ENCODE data around the gene TEAD1. TPM values are rescaled to one million over a fixed set of nuclear protein-coding genes. Genes with fewer than 3 reads are reported as not detected.

Gene TEAD1
- total RNA-seq, 4 donors from 2014 or later, result 71.5 to 109 (median 88.5) TPM

DNA sequence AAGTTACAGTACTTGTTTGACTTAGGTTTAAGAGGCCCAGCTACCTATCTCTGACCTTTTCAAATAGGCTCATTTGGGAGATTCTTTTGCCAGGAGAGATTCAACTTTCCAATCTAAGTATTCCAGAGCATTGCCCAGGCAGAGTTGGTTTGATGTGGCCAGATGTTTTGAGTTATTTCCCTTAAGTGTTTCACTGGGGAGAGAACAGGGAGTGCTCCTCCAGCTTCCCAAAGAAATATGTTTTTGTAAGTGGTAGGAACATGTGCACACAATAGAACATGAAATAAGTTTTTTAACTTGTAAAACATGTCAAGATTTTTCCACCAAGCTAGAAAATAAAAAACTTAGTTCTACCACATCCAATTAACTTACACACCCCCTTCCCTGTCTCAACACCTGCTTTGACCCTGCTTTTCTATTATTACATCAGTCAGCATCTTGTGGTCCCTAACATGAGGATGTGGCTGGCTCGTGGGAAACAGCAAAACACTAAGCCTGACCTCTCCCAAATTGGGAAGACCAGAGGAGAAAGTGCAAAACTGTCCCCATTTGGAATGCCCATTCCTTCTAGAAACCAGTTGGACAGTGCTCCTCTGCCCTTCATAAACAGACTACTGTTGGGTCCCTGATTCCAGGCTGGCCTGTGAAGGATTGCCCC, 264.5 kb downstream of the TEAD1 start:
- H3K9me3 ChIP-seq, result no peaks in the 10 kb centered on the region
- intact Hi-C loops (cut with DNase I), result no loop called here
- H3K27me3 ChIP-seq, result no peaks in the 10 kb centered on the region
- H3K27ac ChIP-seq, result no peak overlapping the region
- no peak overlapping the region for H3K4me3 ChIP-seq (replicated peaks in 1 of 3)
- DNase-seq, result no peak
- peaks cover 0 to 8% of the 10 kb centered on the region in 2 donors for H3K36me3 ChIP-seq
- TF ChIP-seq POLR2A (IDR thresholded peaks at IDR 0.05), result no peak
- TF ChIP-seq, protein P1, sequence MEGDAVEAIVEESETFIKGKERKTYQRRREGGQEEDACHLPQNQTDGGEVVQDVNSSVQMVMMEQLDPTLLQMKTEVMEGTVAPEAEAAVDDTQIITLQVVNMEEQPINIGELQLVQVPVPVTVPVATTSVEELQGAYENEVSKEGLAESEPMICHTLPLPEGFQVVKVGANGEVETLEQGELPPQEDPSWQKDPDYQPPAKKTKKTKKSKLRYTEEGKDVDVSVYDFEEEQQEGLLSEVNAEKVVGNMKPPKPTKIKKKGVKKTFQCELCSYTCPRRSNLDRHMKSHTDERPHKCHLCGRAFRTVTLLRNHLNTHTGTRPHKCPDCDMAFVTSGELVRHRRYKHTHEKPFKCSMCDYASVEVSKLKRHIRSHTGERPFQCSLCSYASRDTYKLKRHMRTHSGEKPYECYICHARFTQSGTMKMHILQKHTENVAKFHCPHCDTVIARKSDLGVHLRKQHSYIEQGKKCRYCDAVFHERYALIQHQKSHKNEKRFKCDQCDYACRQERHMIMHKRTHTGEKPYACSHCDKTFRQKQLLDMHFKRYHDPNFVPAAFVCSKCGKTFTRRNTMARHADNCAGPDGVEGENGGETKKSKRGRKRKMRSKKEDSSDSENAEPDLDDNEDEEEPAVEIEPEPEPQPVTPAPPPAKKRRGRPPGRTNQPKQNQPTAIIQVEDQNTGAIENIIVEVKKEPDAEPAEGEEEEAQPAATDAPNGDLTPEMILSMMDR (IDR thresholded peaks at IDR 0.05), result no peak
- peaks cover 10 to 14% of the 10 kb centered on the region in 2 donors for H3K4me1 ChIP-seq
- 85 to 94% methylated on average over 1 of the region's 1 CpG for WGBS, 2 donors

DNA sequence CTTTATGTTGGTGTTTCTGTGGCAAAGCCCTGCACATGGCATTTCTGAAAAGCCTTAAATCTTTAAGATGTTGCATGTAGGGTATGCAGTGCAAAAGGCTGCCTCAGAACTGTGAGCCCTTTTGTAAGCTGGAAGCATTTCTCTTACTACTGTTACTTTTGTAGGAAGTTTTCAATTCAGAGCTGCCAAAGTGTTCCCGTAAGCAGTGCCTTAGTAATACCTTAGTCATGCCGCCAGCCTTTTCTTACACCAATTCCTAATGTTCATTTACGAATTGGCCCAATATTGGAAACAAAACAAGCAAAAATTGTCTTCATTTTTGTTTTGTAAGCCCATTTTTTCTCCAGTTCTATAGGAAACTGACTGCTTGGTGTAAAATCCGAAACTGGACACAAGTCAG, 267.4 kb downstream of the TEAD1 start:
- Histone ChIP-seq H3K9me3 (no peaks in the 10 kb centered on the region), H3K4me3 (replicated peaks in 1 of 3) (no peak overlapping the region), H3K4me1 (no peaks in the 10 kb centered on the region), H3K36me3 (peaks cover 0 to 8% of the 10 kb centered on the region in 2 donors), H3K27me3 (no peaks in the 10 kb centered on the region), H3K27ac (no peak overlapping the region)
- no peak for DNase-seq
- no peak for TF ChIP-seq POLR2A (IDR thresholded peaks at IDR 0.05)
- TF ChIP-seq, protein P1 (IDR thresholded peaks at IDR 0.05), result no peak
- 94 to 98% methylated on average over 4 of the region's 4 CpGs for WGBS, 2 donors
- intact Hi-C loops (cut with DNase I), result no loop called here

DNA sequence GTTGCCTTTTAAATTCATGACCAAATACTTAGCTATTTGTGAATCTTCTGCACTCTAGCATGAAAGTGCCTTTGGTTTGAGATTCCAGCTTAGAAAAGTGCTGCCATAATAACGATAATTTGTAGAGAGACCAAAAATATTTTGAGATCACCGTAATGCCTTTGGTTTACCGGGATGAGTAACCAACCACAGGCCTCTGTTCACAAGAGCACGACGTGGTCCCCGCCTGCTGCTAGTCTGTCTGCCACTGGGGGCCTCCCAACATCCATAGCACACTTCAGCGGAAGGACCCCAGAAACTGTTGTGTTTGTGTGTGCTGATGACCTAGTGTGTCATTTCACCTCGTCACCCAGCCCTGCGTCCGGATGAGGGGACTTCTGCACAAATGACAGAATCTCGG, 267.9 kb downstream of the TEAD1 start:
- Histone ChIP-seq H3K27ac (no peak overlapping the region), H3K4me3 (replicated peaks in 1 of 3) (no peak overlapping the region), H3K9me3 (no peaks in the 10 kb centered on the region), H3K4me1 (no peaks in the 10 kb centered on the region), H3K27me3 (no peaks in the 10 kb centered on the region), H3K36me3 (peaks cover 0 to 7% of the 10 kb centered on the region in 2 donors)
- 95 to 96% methylated on average over 11 of the region's 11 CpGs for WGBS, 2 donors
- intact Hi-C loops (cut with DNase I), result no loop called here
- DNase-seq, result no peak
- no peak for TF ChIP-seq POLR2A (IDR thresholded peaks at IDR 0.05)
- TF ChIP-seq, protein P1 (IDR thresholded peaks at IDR 0.05), result no peak

DNA sequence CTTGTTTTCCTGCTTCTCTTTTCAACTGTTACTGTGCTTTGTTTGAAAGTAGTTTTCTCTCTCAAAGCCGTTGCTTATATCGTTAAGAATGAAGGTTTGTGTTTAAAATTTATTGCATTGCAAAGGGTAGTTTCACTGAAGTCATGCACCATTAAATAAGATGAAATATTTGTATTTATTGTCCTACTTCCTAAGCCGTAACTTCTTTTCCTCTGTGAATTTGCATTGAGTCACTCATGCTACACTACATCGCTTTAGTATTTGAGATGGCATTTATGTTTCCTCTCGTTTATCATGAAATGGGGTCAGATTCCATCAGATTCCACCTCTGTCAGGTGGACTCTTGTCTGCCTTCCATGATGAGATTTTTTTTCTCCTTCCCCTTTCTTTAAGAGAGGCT, 269.1 kb downstream of the TEAD1 start:
- WGBS, 2 donors, result 92 to 95% methylated on average over 5 of the region's 5 CpGs
- H3K4me3 ChIP-seq (replicated peaks in 1 of 3), result no peak overlapping the region
- no peaks in the 10 kb centered on the region for H3K4me1 ChIP-seq
- no peak for DNase-seq
- TF ChIP-seq, protein P1 (IDR thresholded peaks at IDR 0.05), result no peak
- no peak for TF ChIP-seq POLR2A (IDR thresholded peaks at IDR 0.05)
- H3K9me3 ChIP-seq, result no peaks in the 10 kb centered on the region
- intact Hi-C loops (cut with DNase I), result no loop called here
- no peaks in the 10 kb centered on the region for H3K27me3 ChIP-seq
- H3K36me3 ChIP-seq, result peaks cover 0 to 5% of the 10 kb centered on the region in 2 donors
- no peak overlapping the region for H3K27ac ChIP-seq

DNA sequence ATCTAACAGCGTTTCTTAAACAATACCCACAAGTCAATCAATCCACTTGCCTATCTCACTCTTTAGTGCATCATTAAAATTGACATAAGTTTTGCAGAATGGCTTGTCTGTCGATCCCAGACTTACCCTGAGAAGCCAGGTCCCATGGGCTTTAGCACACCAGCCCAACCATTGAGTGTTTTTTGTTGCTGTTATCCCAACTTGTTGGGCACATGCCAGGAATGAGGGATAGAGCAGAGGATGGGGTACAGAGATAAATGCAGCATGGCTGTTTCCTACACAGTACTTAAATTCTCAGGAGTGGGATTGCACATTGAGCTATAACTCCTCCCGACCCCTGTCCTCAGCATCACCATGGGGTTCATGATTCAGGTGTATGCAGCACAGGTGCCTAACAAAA, 270.7 kb downstream of the TEAD1 start:
- intact Hi-C loops (cut with DNase I), result no loop called here
- no peak for DNase-seq
- H3K27ac ChIP-seq, result no peak overlapping the region
- no peaks in the 10 kb centered on the region for H3K9me3 ChIP-seq
- no peaks in the 10 kb centered on the region for H3K27me3 ChIP-seq
- no peaks in the 10 kb centered on the region for H3K4me1 ChIP-seq
- no peak overlapping the region for H3K4me3 ChIP-seq (replicated peaks in 1 of 3)
- TF ChIP-seq POLR2A (IDR thresholded peaks at IDR 0.05), result no peak
- TF ChIP-seq, protein P1 (IDR thresholded peaks at IDR 0.05), result no peak
- 72% methylated on average over 3 of the region's 3 CpGs for WGBS, 2 donors
- no peaks in the 10 kb centered on the region for H3K36me3 ChIP-seq
